ENCODE data around the gene SH3RF2.

SH3RF2 gene

GRCh38 chr5:145941096-145941447 is 4.7 kb downstream of the SH3RF2 start:
- TF ChIP-seq FOXP2 (optimal IDR thresholded peaks at IDR 0.05; ENCODE audit: control extremely low read depth, extremely low read length, insufficient read depth) (no peak), POLR2AphosphoS5 (IDR thresholded peaks at IDR 0.05; ENCODE audit: borderline replicate concordance, low read depth, low read length) (no peak), EZH2 (IDR thresholded peaks at IDR 0.05) (no peak)
- Histone ChIP-seq H3K36me3 (ENCODE audit: insufficient read depth, low read length) (no peaks in the 10 kb centered on the region), H3K4me3 (no peak overlapping the region), H3K9ac (ENCODE audit: insufficient read length) (no peak overlapping the region), H3K9me3 (ENCODE audit: low read depth, low read length) (no peaks in the 10 kb centered on the region), H3K27ac (no peak overlapping the region)
- DNase-seq (ENCODE audit: low read depth, low spot score) = no peak

DNA sequence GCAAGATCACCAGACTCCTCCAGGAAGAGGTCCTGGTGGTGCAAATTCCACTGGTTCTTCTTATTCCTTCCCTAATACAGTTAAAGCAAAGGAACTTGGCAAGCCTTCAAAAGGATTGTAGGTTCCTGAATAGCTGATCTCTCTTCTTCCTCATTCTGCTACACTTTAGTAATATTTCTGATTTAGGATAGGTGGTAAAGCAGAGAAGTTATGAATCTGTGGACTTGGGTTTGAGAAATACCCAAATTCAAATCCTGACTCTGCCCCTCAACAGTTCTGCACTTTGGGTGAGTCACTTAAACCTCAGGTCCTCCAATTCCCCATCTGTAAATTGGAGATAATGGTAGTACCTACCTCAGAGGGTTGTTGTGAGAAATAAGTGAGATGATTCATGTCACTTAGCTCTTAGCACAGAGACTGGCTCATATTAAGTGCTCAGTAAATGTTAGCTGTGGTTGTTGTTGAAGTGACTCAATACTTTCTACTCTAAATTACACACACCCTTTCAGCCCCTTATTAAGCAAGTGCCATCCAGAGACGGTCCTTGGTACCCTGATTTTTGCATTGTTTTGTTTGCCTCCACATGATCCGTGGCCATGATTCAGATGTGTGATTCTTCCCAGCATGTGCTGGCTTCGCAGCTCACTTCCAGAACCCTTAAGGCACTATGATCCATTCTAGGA is 5.2 kb downstream of the SH3RF2 start:
- H3K27ac ChIP-seq = no peak overlapping the region
- no peak overlapping the region for H3K9ac ChIP-seq (ENCODE audit: insufficient read length)
- no peak overlapping the region for H3K4me3 ChIP-seq
- no peaks in the 10 kb centered on the region for H3K36me3 ChIP-seq (ENCODE audit: insufficient read depth, low read length)
- no peak for DNase-seq (ENCODE audit: low read depth, low spot score)
- TF ChIP-seq POLR2AphosphoS5 (IDR thresholded peaks at IDR 0.05; ENCODE audit: borderline replicate concordance, low read depth, low read length) (no peak), EZH2 (IDR thresholded peaks at IDR 0.05) (no peak), FOXP2 (optimal IDR thresholded peaks at IDR 0.05; ENCODE audit: control extremely low read depth, extremely low read length, insufficient read depth) (no peak)
- no peaks in the 10 kb centered on the region for H3K9me3 ChIP-seq (ENCODE audit: low read depth, low read length)

GRCh38 chr5:145942201-145942600 is 5.8 kb downstream of the SH3RF2 start:
- H3K9me3 ChIP-seq (ENCODE audit: low read depth, low read length) = no peaks in the 10 kb centered on the region
- no peaks in the 10 kb centered on the region for H3K36me3 ChIP-seq (ENCODE audit: insufficient read depth, low read length)
- H3K4me3 ChIP-seq = no peak overlapping the region
- no peak for DNase-seq (ENCODE audit: low read depth, low spot score)
- H3K9ac ChIP-seq (ENCODE audit: insufficient read length) = no peak overlapping the region
- TF ChIP-seq POLR2AphosphoS5 (IDR thresholded peaks at IDR 0.05; ENCODE audit: borderline replicate concordance, low read depth, low read length) = no peak
- no peak for TF ChIP-seq FOXP2 (optimal IDR thresholded peaks at IDR 0.05; ENCODE audit: control extremely low read depth, extremely low read length, insufficient read depth)
- TF ChIP-seq EZH2 (IDR thresholded peaks at IDR 0.05) = no peak
- no peak overlapping the region for H3K27ac ChIP-seq

GRCh38 chr5:145942749-145943148 is 6.4 kb downstream of the SH3RF2 start:
- Histone ChIP-seq H3K9ac (ENCODE audit: insufficient read length) (no peak overlapping the region), H3K27ac (no peak overlapping the region), H3K36me3 (ENCODE audit: insufficient read depth, low read length) (no peaks in the 10 kb centered on the region), H3K9me3 (ENCODE audit: low read depth, low read length) (no peaks in the 10 kb centered on the region), H3K4me3 (no peak overlapping the region)
- TF ChIP-seq POLR2AphosphoS5 (IDR thresholded peaks at IDR 0.05; ENCODE audit: borderline replicate concordance, low read depth, low read length) (no peak), EZH2 (IDR thresholded peaks at IDR 0.05) (no peak), FOXP2 (optimal IDR thresholded peaks at IDR 0.05; ENCODE audit: control extremely low read depth, extremely low read length, insufficient read depth) (no peak)
- DNase-seq (ENCODE audit: low read depth, low spot score) = no peak

DNA sequence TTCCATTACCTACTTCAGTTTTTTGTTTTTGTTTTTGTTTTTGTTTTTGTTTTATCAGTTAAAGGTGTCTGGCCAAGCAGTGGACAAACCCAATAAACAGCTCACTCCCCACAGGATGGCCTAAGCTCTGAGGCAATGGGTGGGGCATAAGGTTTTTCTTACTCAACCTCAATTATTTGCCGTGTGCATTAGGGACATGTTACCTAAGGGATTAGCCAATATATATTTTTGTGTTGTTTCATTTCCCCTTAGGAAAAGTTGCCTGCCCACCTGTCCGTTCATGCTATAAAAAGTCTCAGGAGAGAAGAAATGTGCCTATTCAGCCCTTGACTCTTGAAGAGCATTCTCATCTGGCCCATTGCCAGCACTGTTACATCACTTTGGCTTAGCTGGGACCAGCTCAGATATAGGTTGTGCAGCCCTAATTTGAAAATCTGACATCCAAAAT is 7.3 kb downstream of the SH3RF2 start:
- Histone ChIP-seq H3K9me3 (ENCODE audit: low read depth, low read length) (no peaks in the 10 kb centered on the region), H3K36me3 (ENCODE audit: insufficient read depth, low read length) (no peaks in the 10 kb centered on the region), H3K4me3 (no peak overlapping the region), H3K9ac (ENCODE audit: insufficient read length) (no peak overlapping the region), H3K27ac (no peak overlapping the region)
- no peak for DNase-seq (ENCODE audit: low read depth, low spot score)
- no peak for TF ChIP-seq POLR2AphosphoS5 (IDR thresholded peaks at IDR 0.05; ENCODE audit: borderline replicate concordance, low read depth, low read length)
- TF ChIP-seq FOXP2 (optimal IDR thresholded peaks at IDR 0.05; ENCODE audit: control extremely low read depth, extremely low read length, insufficient read depth) = no peak
- TF ChIP-seq EZH2 (IDR thresholded peaks at IDR 0.05) = no peak

- H3K27ac ChIP-seq = no peak overlapping the region
- H3K36me3 ChIP-seq (ENCODE audit: insufficient read depth, low read length) = no peaks in the 10 kb centered on the region
- H3K9me3 ChIP-seq (ENCODE audit: low read depth, low read length) = no peaks in the 10 kb centered on the region
- TF ChIP-seq FOXP2 (optimal IDR thresholded peaks at IDR 0.05; ENCODE audit: control extremely low read depth, extremely low read length, insufficient read depth) = no peak
- no peak overlapping the region for H3K9ac ChIP-seq (ENCODE audit: insufficient read length)
- H3K4me3 ChIP-seq = no peak overlapping the region
- no peak for DNase-seq (ENCODE audit: low read depth, low spot score)
Measured at GRCh38 chr5:145944328-145944727, 8.0 kb downstream of the SH3RF2 start.

GRCh38 chr5:145945620-145946111 is 9.3 kb downstream of the SH3RF2 start:
- Histone ChIP-seq H3K9me3 (ENCODE audit: low read depth, low read length) (no peaks in the 10 kb centered on the region), H3K27ac (no peak overlapping the region), H3K36me3 (ENCODE audit: insufficient read depth, low read length) (no peaks in the 10 kb centered on the region), H3K9ac (ENCODE audit: insufficient read length) (no peak overlapping the region), H3K4me3 (no peak overlapping the region)
- no peak for TF ChIP-seq EZH2 (IDR thresholded peaks at IDR 0.05)
- no peak for TF ChIP-seq POLR2AphosphoS5 (IDR thresholded peaks at IDR 0.05; ENCODE audit: borderline replicate concordance, low read depth, low read length)
- no peak for TF ChIP-seq FOXP2 (optimal IDR thresholded peaks at IDR 0.05; ENCODE audit: control extremely low read depth, extremely low read length, insufficient read depth)
- DNase-seq (ENCODE audit: low read depth, low spot score) = no peak

- DNase-seq (ENCODE audit: low read depth, low spot score) = no peak
- Histone ChIP-seq H3K27ac (no peak overlapping the region), H3K36me3 (ENCODE audit: insufficient read depth, low read length) (no peaks in the 10 kb centered on the region), H3K9me3 (ENCODE audit: low read depth, low read length) (no peaks in the 10 kb centered on the region), H3K4me3 (no peak overlapping the region), H3K9ac (ENCODE audit: insufficient read length) (no peak overlapping the region)
- no peak for TF ChIP-seq POLR2AphosphoS5 (IDR thresholded peaks at IDR 0.05; ENCODE audit: borderline replicate concordance, low read depth, low read length)
- TF ChIP-seq FOXP2 (optimal IDR thresholded peaks at IDR 0.05; ENCODE audit: control extremely low read depth, extremely low read length, insufficient read depth) = no peak
- TF ChIP-seq EZH2 (IDR thresholded peaks at IDR 0.05) = no peak
Measured at GRCh38 chr5:145946112-145946861, 9.9 kb downstream of the SH3RF2 start.
